ENCODE data around the gene BICDL1.

DNA sequence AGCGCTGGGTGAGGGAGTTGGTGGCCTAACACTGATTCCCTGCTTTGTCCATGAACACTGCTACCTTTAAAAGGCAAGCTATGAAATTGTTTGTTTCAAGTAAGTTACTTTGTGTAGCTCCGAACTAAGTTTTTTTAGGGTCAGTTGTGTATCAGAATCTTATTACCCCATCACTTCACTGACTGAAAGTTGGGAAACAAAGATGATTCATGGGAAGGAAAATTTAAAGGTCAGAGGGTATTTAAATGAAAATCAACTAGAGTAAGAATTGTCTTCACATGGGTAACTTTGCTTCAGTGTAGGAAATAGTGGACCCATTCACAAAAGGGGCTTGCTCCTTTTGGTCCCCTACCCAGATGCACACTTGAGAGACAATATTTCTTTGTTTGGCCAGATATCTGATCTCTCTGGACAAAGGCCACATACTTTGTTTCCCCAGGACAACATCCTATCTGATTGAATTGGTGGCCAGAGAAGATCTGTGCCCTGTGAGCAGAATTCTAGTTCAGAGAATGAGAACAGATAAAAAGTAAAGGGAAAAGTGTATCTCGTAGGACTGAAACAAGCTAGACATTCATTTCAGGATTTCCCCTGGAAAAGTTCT is 74.0 kb downstream of the BICDL1 start:
- TF ChIP-seq, protein P1, sequence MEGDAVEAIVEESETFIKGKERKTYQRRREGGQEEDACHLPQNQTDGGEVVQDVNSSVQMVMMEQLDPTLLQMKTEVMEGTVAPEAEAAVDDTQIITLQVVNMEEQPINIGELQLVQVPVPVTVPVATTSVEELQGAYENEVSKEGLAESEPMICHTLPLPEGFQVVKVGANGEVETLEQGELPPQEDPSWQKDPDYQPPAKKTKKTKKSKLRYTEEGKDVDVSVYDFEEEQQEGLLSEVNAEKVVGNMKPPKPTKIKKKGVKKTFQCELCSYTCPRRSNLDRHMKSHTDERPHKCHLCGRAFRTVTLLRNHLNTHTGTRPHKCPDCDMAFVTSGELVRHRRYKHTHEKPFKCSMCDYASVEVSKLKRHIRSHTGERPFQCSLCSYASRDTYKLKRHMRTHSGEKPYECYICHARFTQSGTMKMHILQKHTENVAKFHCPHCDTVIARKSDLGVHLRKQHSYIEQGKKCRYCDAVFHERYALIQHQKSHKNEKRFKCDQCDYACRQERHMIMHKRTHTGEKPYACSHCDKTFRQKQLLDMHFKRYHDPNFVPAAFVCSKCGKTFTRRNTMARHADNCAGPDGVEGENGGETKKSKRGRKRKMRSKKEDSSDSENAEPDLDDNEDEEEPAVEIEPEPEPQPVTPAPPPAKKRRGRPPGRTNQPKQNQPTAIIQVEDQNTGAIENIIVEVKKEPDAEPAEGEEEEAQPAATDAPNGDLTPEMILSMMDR (IDR thresholded peaks at IDR 0.05) = no peak
- no peak for TF ChIP-seq ZFX (IDR thresholded peaks at IDR 0.05; ENCODE audit: borderline replicate concordance)

Data from 22Rv1 (cell line).